ENCODE measurements around the gene ZNF423. TPM values are rescaled to one million over a fixed set of nuclear protein-coding genes. Genes with fewer than 3 reads are reported as not detected.

Gene ZNF423
- total RNA-seq, 1 experiment from 2014 or later = 11.1 TPM

GRCh38 chr16:49526860-49527365, 329.0 kb downstream of the ZNF423 start:
- POLR2A ChIA-PET (ENCODE audit: low non-redundant PET) = no interaction called here
- TF ChIP-seq, protein P1, sequence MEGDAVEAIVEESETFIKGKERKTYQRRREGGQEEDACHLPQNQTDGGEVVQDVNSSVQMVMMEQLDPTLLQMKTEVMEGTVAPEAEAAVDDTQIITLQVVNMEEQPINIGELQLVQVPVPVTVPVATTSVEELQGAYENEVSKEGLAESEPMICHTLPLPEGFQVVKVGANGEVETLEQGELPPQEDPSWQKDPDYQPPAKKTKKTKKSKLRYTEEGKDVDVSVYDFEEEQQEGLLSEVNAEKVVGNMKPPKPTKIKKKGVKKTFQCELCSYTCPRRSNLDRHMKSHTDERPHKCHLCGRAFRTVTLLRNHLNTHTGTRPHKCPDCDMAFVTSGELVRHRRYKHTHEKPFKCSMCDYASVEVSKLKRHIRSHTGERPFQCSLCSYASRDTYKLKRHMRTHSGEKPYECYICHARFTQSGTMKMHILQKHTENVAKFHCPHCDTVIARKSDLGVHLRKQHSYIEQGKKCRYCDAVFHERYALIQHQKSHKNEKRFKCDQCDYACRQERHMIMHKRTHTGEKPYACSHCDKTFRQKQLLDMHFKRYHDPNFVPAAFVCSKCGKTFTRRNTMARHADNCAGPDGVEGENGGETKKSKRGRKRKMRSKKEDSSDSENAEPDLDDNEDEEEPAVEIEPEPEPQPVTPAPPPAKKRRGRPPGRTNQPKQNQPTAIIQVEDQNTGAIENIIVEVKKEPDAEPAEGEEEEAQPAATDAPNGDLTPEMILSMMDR (conservative IDR thresholded peaks at IDR 0.05; ENCODE audit: low read depth, low read length) = no peak
- no peak for TF ChIP-seq EZH2 (IDR thresholded peaks at IDR 0.05; ENCODE audit: borderline replicate concordance, low read depth, low read length, poor library complexity, severe bottlenecking)
- H3K36me3 ChIP-seq (ENCODE audit: insufficient read depth, low read length, poor library complexity, severe bottlenecking) = no peaks in the 10 kb centered on the region
- DNase-seq (ENCODE audit: low spot score) = no peak
- H3K4me3 ChIP-seq (ENCODE audit: low read depth, low read length, poor library complexity, severe bottlenecking) = no peak overlapping the region
- BruUV-seq (replicated peaks) = no TSS peak
- CTCF ChIA-PET = no interaction called here
- no peaks in the 10 kb centered on the region for H3K27me3 ChIP-seq (replicated peaks; ENCODE audit: insufficient read depth, low read depth, low read length, poor library complexity)
- H3K9me3 ChIP-seq (ENCODE audit: low read depth, low read length, poor library complexity, severe bottlenecking) = no peaks in the 10 kb centered on the region
- H3K4me1 ChIP-seq (ENCODE audit: insufficient read depth, low read length, poor library complexity, severe bottlenecking) = peaks cover 28% of the 10 kb centered on the region
- intact Hi-C loops (cut with micrococcal nuclease; ENCODE audit: unreplicated experiment) = no loop called here
- no peak overlapping the region for H3K27ac ChIP-seq (ENCODE audit: low read depth, low read length, poor library complexity, severe bottlenecking)

DNA sequence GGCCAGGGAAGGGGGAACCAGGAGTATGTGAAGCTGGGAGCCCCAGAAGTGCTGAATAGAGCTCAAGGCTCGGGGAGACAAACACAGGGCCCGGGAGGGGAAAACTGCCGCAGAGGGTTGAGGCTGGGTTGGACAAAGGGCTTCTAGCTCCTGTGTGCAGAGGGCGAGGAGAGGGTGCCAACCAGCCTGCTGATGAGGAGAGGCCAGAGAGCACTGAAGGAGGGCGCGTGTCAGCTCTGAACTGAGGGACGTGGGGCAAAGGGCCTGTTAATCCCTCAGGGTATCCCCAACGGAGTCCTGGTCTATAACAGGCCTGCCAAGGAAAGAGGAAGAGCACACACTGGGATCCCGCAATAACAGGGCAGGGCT, 331.0 kb downstream of the ZNF423 start:
- no TSS peak for BruUV-seq (replicated peaks)
- Histone ChIP-seq H3K4me1 (ENCODE audit: insufficient read depth, low read length, poor library complexity, severe bottlenecking) (peaks cover 19% of the 10 kb centered on the region), H3K36me3 (ENCODE audit: insufficient read depth, low read length, poor library complexity, severe bottlenecking) (no peaks in the 10 kb centered on the region), H3K27me3 (replicated peaks; ENCODE audit: insufficient read depth, low read depth, low read length, poor library complexity) (no peaks in the 10 kb centered on the region), H3K27ac (ENCODE audit: low read depth, low read length, poor library complexity, severe bottlenecking) (no peak overlapping the region), H3K4me3 (ENCODE audit: low read depth, low read length, poor library complexity, severe bottlenecking) (no peak overlapping the region), H3K9me3 (ENCODE audit: low read depth, low read length, poor library complexity, severe bottlenecking) (no peaks in the 10 kb centered on the region)
- POLR2A ChIA-PET (ENCODE audit: low non-redundant PET) = no interaction called here
- DNase-seq (ENCODE audit: low spot score) = no peak
- TF ChIP-seq, protein P1 (conservative IDR thresholded peaks at IDR 0.05; ENCODE audit: low read depth, low read length) = no peak
- TF ChIP-seq EZH2 (IDR thresholded peaks at IDR 0.05; ENCODE audit: borderline replicate concordance, low read depth, low read length, poor library complexity, severe bottlenecking) = no peak
- CTCF ChIA-PET = no interaction called here
- intact Hi-C loops (cut with micrococcal nuclease; ENCODE audit: unreplicated experiment) = no loop called here

DNA sequence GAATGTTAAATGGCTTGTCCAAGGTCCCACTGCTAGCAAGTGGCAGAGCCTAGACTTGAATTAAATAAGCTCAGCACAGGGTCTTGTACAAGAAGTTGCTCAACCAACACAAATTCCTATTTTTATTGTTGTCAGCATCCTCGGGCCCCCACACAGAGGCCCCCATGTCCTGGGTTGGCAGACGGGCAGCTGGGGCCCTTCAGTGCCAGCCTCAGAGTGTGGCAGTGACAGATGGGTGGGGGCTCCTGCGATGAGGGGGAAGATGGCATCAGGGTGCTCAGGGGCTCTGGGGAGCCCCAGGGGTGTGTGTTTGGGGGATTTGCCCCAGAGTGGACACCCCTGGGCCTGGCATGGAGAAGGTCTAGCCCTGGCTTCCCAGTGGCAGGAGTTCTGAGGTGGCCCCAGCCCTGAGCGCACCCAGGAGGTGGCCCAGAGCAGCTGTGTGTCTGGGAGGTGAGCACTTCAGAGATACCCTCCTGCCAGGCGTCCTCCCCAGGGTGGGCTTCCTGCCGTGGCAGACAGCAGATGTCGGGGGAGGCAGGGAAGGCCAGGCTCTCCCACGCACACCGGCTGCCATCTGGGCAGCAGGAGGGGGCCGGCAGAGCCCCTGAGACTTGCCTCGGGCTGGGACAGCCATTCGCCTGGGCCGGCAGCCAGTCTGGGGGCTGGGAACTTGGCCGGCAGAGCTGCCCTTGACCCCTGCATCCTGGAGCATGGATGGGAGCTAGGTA, 331.5 kb downstream of the ZNF423 start:
- Histone ChIP-seq H3K36me3 (ENCODE audit: insufficient read depth, low read length, poor library complexity, severe bottlenecking) (no peaks in the 10 kb centered on the region), H3K9me3 (ENCODE audit: low read depth, low read length, poor library complexity, severe bottlenecking) (no peaks in the 10 kb centered on the region), H3K4me3 (ENCODE audit: low read depth, low read length, poor library complexity, severe bottlenecking) (no peak overlapping the region), H3K4me1 (ENCODE audit: insufficient read depth, low read length, poor library complexity, severe bottlenecking) (peaks cover 16% of the 10 kb centered on the region), H3K27me3 (replicated peaks; ENCODE audit: insufficient read depth, low read depth, low read length, poor library complexity) (no peaks in the 10 kb centered on the region), H3K27ac (ENCODE audit: low read depth, low read length, poor library complexity, severe bottlenecking) (no peak overlapping the region)
- CTCF ChIA-PET = no interaction called here
- intact Hi-C loops (cut with micrococcal nuclease; ENCODE audit: unreplicated experiment) = no loop called here
- no peak for DNase-seq (ENCODE audit: low spot score)
- POLR2A ChIA-PET (ENCODE audit: low non-redundant PET) = no interaction called here
- TF ChIP-seq, protein P1 (conservative IDR thresholded peaks at IDR 0.05; ENCODE audit: low read depth, low read length) = no peak
- TF ChIP-seq EZH2 (IDR thresholded peaks at IDR 0.05; ENCODE audit: borderline replicate concordance, low read depth, low read length, poor library complexity, severe bottlenecking) = no peak
- BruUV-seq (replicated peaks) = no TSS peak
